ENCODE data around the gene KRTAP1-5.
"Not testable (repeated sequence)": the region's sequence is repeated elsewhere in the genome, so short reads cannot be mapped to it uniquely, and the experiment has no call there.

- not testable (repeated sequence) for TF ChIP-seq POLR2A (IDR thresholded peaks at IDR 0.05)
- TF ChIP-seq, protein P1, sequence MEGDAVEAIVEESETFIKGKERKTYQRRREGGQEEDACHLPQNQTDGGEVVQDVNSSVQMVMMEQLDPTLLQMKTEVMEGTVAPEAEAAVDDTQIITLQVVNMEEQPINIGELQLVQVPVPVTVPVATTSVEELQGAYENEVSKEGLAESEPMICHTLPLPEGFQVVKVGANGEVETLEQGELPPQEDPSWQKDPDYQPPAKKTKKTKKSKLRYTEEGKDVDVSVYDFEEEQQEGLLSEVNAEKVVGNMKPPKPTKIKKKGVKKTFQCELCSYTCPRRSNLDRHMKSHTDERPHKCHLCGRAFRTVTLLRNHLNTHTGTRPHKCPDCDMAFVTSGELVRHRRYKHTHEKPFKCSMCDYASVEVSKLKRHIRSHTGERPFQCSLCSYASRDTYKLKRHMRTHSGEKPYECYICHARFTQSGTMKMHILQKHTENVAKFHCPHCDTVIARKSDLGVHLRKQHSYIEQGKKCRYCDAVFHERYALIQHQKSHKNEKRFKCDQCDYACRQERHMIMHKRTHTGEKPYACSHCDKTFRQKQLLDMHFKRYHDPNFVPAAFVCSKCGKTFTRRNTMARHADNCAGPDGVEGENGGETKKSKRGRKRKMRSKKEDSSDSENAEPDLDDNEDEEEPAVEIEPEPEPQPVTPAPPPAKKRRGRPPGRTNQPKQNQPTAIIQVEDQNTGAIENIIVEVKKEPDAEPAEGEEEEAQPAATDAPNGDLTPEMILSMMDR (IDR thresholded peaks at IDR 0.05) = not testable (repeated sequence)
Measured at GRCh38 chr17:41055130-41055529, 28.1 kb upstream of the KRTAP1-5 start, which contains the start of gene KRTAP2-2.
